Hepatocyte (in vitro differentiated cells): ENCODE data around the gene DDIAS. TPM values are rescaled to one million over a fixed set of nuclear protein-coding genes. Genes with fewer than 3 reads are reported as not detected.

Source experiments
- DNase-seq: peaks from one replicate; pipeline ENCODE4 v3.0.0-alpha.2; 2016; ENCODE audit warnings: low spot score
- H2AFZ ChIP-seq: fragments of 200-600 bp; sonication (generic); 2 replicates; pipeline ENCODE4 v1.6.0; 2016; ENCODE audit warnings: antibody characterized with exemption, mild to moderate bottlenecking
- H3K27ac ChIP-seq: fragments of 200-600 bp; sonication (generic); 2 replicates; pipeline ENCODE4 v1.5.1; 2016; ENCODE audit warnings: mild to moderate bottlenecking
- H3K27me3 ChIP-seq: fragments of 200-600 bp; sonication (generic); 2 replicates; pipeline ENCODE4 v1.6.1; 2016
- H3K36me3 ChIP-seq: fragments of 200-600 bp; sonication (generic); replicated peaks from 2 replicates; pipeline ENCODE4 v1.5.1; 2016; ENCODE audit warnings: low read depth; ENCODE audit not compliant: insufficient read depth
- H3K4me1 ChIP-seq: fragments of 200-600 bp; sonication (generic); 2 replicates; pipeline ENCODE4 v1.5.1; 2016; ENCODE audit warnings: mild to moderate bottlenecking, moderate library complexity; ENCODE audit not compliant: insufficient read depth
- H3K4me2 ChIP-seq: fragments of 200-600 bp; sonication (generic); 2 replicates; pipeline ENCODE4 v1.6.0; 2016
- H3K4me3 ChIP-seq: fragments of 200-600 bp; sonication (generic); 2 replicates; pipeline ENCODE4 v1.5.1; 2016; ENCODE audit warnings: mild to moderate bottlenecking
- H3K79me2 ChIP-seq: fragments of 200-600 bp; sonication (generic); 2 replicates; pipeline ENCODE4 v1.6.0; 2017; ENCODE audit warnings: mild to moderate bottlenecking
- H3K9me2 ChIP-seq: fragments of 200-600 bp; sonication (generic); replicated peaks from 2 replicates; pipeline ENCODE4 v1.6.0; 2017; ENCODE audit warnings: mild to moderate bottlenecking; ENCODE audit not compliant: insufficient read depth
- H3K9me3 ChIP-seq: fragments of 200-600 bp; sonication (generic); 2 replicates; pipeline ENCODE4 v1.5.1; 2016; ENCODE audit warnings: low read depth, mild to moderate bottlenecking
- H4K20me1 ChIP-seq: fragments of 200-600 bp; sonication (generic); 2 replicates; pipeline ENCODE4 v1.6.0; 2016; ENCODE audit warnings: mild to moderate bottlenecking; ENCODE audit not compliant: insufficient read depth, poor library complexity, severe bottlenecking
- EZH2 ChIP-seq: fragments of 200-600 bp; sonication (generic); IDR thresholded peaks from 2 replicates; pipeline ENCODE4 v1.6.1; 2016; ENCODE audit warnings: antibody characterized with exemption, mild to moderate bottlenecking, borderline replicate concordance
- EZH2phosphoT487 ChIP-seq: fragments of 200-600 bp; sonication (generic); IDR thresholded peaks from one replicate; pipeline ENCODE4 v1.6.1; 2018; ENCODE audit warnings: antibody characterized with exemption, mild to moderate bottlenecking, low read depth, moderate library complexity; ENCODE audit not compliant: unreplicated experiment, severe bottlenecking
- WGBS: methylation state at CpG from one replicate; pipeline ENCODE4 v1.1.6; 2016; ENCODE audit warnings: low lambda C conversion rate; ENCODE audit errors: missing lambda C conversion rate; 5-methylcytosine and 5-hydroxymethylcytosine counted together
- polyA plus RNA-seq: library from polyadenylated mRNA; unstranded; fragments of >200 nt; fragmentation: Nextera tagmentation; extraction: Ambion mirVana; gene quantifications from 2 replicates; pipeline ENCODE4 v1.2.1, GENCODE V29; 2016
- total RNA-seq: library from RNA; depleted of rRNA; stranded (reverse); fragments of >200 nt; gene quantifications from 2 replicates; pipeline ENCODE4 v1.2.3, GENCODE V29; 2014
- TF ChIP-seq, protein P1 (sequence below): fragments of 200-600 bp; sonication (generic); IDR thresholded peaks from 2 replicates; pipeline ENCODE4 v1.5.1; 2016; ENCODE audit warnings: antibody characterized with exemption, mild to moderate bottlenecking; ENCODE audit not compliant: poor library complexity

The DDIAS gene
- total and polyA plus RNA-seq, 2 experiments from 2014 or later = 0.92 to 2.6 TPM

GRCh38 chr11:82857145-82857544 lies 44.4 kb upstream of the DDIAS start:
- H3K9me3 ChIP-seq = no peaks in the 10 kb centered on the region
- H3K9me2 ChIP-seq = no peaks in the 10 kb centered on the region
- H3K27ac ChIP-seq = no peak overlapping the region
- 98% methylated on average over 2 of the region's 2 CpGs for WGBS
- no peaks in the 10 kb centered on the region for H3K36me3 ChIP-seq
- H3K4me1 ChIP-seq = no peaks in the 10 kb centered on the region
- no peak for DNase-seq
- TF ChIP-seq EZH2phosphoT487 = no peak
- TF ChIP-seq, protein P1, sequence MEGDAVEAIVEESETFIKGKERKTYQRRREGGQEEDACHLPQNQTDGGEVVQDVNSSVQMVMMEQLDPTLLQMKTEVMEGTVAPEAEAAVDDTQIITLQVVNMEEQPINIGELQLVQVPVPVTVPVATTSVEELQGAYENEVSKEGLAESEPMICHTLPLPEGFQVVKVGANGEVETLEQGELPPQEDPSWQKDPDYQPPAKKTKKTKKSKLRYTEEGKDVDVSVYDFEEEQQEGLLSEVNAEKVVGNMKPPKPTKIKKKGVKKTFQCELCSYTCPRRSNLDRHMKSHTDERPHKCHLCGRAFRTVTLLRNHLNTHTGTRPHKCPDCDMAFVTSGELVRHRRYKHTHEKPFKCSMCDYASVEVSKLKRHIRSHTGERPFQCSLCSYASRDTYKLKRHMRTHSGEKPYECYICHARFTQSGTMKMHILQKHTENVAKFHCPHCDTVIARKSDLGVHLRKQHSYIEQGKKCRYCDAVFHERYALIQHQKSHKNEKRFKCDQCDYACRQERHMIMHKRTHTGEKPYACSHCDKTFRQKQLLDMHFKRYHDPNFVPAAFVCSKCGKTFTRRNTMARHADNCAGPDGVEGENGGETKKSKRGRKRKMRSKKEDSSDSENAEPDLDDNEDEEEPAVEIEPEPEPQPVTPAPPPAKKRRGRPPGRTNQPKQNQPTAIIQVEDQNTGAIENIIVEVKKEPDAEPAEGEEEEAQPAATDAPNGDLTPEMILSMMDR = no peak
- no peak for TF ChIP-seq EZH2
- H3K4me2 ChIP-seq = no peak overlapping the region
- H3K79me2 ChIP-seq = peaks cover 2% of the 10 kb centered on the region
- H2AFZ ChIP-seq = no peak overlapping the region
- no peak overlapping the region for H3K4me3 ChIP-seq
- H4K20me1 ChIP-seq = no peaks in the 10 kb centered on the region
- H3K27me3 ChIP-seq = no peaks in the 10 kb centered on the region

GRCh38 chr11:82858133-82858532 lies 43.4 kb upstream of the DDIAS start:
- Histone ChIP-seq H3K27ac (no peak overlapping the region), H3K27me3 (no peaks in the 10 kb centered on the region), H3K4me2 (no peak overlapping the region), H3K36me3 (no peaks in the 10 kb centered on the region), H3K9me2 (no peaks in the 10 kb centered on the region), H2AFZ (no peak overlapping the region), H3K4me1 (no peaks in the 10 kb centered on the region), H3K9me3 (no peaks in the 10 kb centered on the region), H4K20me1 (no peaks in the 10 kb centered on the region), H3K79me2 (peaks cover 2% of the 10 kb centered on the region), H3K4me3 (no peak overlapping the region)
- no peak for DNase-seq
- TF ChIP-seq EZH2 = no peak
- TF ChIP-seq, protein P1 = no peak
- TF ChIP-seq EZH2phosphoT487 = no peak
- WGBS = 90% methylated on average over 2 of the region's 2 CpGs

DNA sequence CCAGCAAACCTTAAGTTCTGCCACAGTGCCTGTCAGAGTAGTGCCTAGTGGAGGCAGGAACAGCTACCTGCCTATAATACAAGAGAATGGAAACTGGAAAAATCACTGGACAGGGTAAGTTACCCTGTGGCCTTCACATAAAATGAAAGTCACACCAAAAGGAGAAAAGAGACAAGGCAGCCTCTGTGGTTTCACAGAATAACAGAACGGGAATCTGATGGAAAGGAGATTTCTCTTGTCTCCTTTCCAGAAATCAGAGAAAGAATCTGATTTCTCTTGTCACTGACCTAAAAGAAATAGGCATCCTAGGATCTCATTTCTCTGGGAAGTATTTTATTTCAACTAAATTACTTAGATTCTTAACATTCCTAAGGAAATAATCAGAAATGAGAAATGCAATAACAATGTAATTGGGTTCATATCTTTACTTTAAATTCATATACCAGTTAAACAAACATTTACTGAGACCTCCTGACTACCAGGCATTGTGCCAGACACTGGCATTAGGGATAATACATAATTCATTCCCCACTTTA lies 42.9 kb upstream of the DDIAS start:
- DNase-seq = no peak
- Histone ChIP-seq H3K9me3 (no peaks in the 10 kb centered on the region), H3K4me3 (no peak overlapping the region), H3K4me1 (no peaks in the 10 kb centered on the region), H3K36me3 (no peaks in the 10 kb centered on the region), H4K20me1 (no peaks in the 10 kb centered on the region), H3K79me2 (no peaks in the 10 kb centered on the region), H3K9me2 (no peaks in the 10 kb centered on the region), H2AFZ (no peak overlapping the region), H3K4me2 (no peak overlapping the region), H3K27me3 (no peaks in the 10 kb centered on the region), H3K27ac (no peak overlapping the region)
- 75% methylated on average over 1 of the region's 1 CpG for WGBS
- TF ChIP-seq EZH2 (no peak), EZH2phosphoT487 (no peak)
- TF ChIP-seq, protein P1 = no peak
